Measurements from ENCODE around the gene TFPI.

Gene TFPI

GRCh38 chr2:187506416-187506815 lies 47.8 kb downstream of the TFPI start:
- TF ChIP-seq CTCF (IDR thresholded peaks at IDR 0.05): no peak
- Histone ChIP-seq H3K27me3 (no peaks in the 10 kb centered on the region), H3K4me1 (ENCODE audit: control insufficient read depth in 1 of 2, insufficient read depth in 1 of 2, low read depth in 1 of 2, low read length in 1 of 2) (no peaks in the 10 kb centered on the region), H3K27ac (no peak overlapping the region), H3K9me3 (no peaks in the 10 kb centered on the region), H3K4me3 (ENCODE audit: low read depth in 1 of 2, low read length in 1 of 2) (no peak overlapping the region), H3K36me3 (no peaks in the 10 kb centered on the region)

GRCh38 chr2:187505065-187505672 lies 49.1 kb downstream of the TFPI start:
- H3K4me1 ChIP-seq (ENCODE audit: control insufficient read depth in 1 of 2, insufficient read depth in 1 of 2, low read depth in 1 of 2, low read length in 1 of 2): no peaks in the 10 kb centered on the region
- H3K36me3 ChIP-seq: no peaks in the 10 kb centered on the region
- no peak overlapping the region for H3K27ac ChIP-seq
- H3K27me3 ChIP-seq: no peaks in the 10 kb centered on the region
- TF ChIP-seq CTCF (IDR thresholded peaks at IDR 0.05): no peak
- no peaks in the 10 kb centered on the region for H3K9me3 ChIP-seq
- no peak overlapping the region for H3K4me3 ChIP-seq (ENCODE audit: low read depth in 1 of 2, low read length in 1 of 2)

- no peak for TF ChIP-seq CTCF (IDR thresholded peaks at IDR 0.05)
- Histone ChIP-seq H3K27ac (no peak overlapping the region), H3K27me3 (no peaks in the 10 kb centered on the region), H3K36me3 (no peaks in the 10 kb centered on the region), H3K4me1 (ENCODE audit: control insufficient read depth in 1 of 2, insufficient read depth in 1 of 2, low read depth in 1 of 2, low read length in 1 of 2) (no peaks in the 10 kb centered on the region), H3K9me3 (no peaks in the 10 kb centered on the region), H3K4me3 (ENCODE audit: low read depth in 1 of 2, low read length in 1 of 2) (no peak overlapping the region)
Measured at GRCh38 chr2:187504312-187504921, 49.8 kb downstream of the TFPI start.

GRCh38 chr2:187503700-187504099 lies 50.5 kb downstream of the TFPI start:
- Histone ChIP-seq H3K27ac (no peak overlapping the region), H3K4me1 (ENCODE audit: control insufficient read depth in 1 of 2, insufficient read depth in 1 of 2, low read depth in 1 of 2, low read length in 1 of 2) (no peaks in the 10 kb centered on the region)
- TF ChIP-seq CTCF (IDR thresholded peaks at IDR 0.05): no peak

GRCh38 chr2:187502467-187502866 lies 51.8 kb downstream of the TFPI start:
- H3K36me3 ChIP-seq: no peaks in the 10 kb centered on the region

More at GRCh38 chr2:187503700-187504099, 50.5 kb downstream of the TFPI start:
- Histone ChIP-seq H3K27me3 (no peaks in the 10 kb centered on the region), H3K4me3 (ENCODE audit: low read depth in 1 of 2, low read length in 1 of 2) (no peak overlapping the region), H3K36me3 (no peaks in the 10 kb centered on the region), H3K9me3 (no peaks in the 10 kb centered on the region)

More at GRCh38 chr2:187502467-187502866, 51.8 kb downstream of the TFPI start:
- Histone ChIP-seq H3K27ac (no peak overlapping the region), H3K27me3 (no peaks in the 10 kb centered on the region), H3K4me1 (ENCODE audit: control insufficient read depth in 1 of 2, insufficient read depth in 1 of 2, low read depth in 1 of 2, low read length in 1 of 2) (no peaks in the 10 kb centered on the region), H3K4me3 (ENCODE audit: low read depth in 1 of 2, low read length in 1 of 2) (no peak overlapping the region), H3K9me3 (no peaks in the 10 kb centered on the region)
- TF ChIP-seq CTCF (IDR thresholded peaks at IDR 0.05): no peak

All from neutrophil (primary cell).